Hepatocyte (in vitro differentiated cells): Measurements from ENCODE around the gene AAK1.

ENCODE experiments used
- CTCF ChIP-seq: fragments of 200-600 bp; sonication (generic); IDR thresholded peaks from 2 replicates; pipeline ENCODE4 v1.5.1; 2016; ENCODE audit warnings: antibody characterized with exemption, mild to moderate bottlenecking; ENCODE audit not compliant: poor library complexity
- EZH2 ChIP-seq: fragments of 200-600 bp; sonication (generic); IDR thresholded peaks from 2 replicates; pipeline ENCODE4 v1.6.1; 2016; ENCODE audit warnings: antibody characterized with exemption, mild to moderate bottlenecking, borderline replicate concordance

- no peak for TF ChIP-seq EZH2
- no peak for TF ChIP-seq CTCF
These were observed at the start of gene AAK1 for GRCh38 chr2:69643602-69644505.
